Nasal cavity respiratory epithelium epithelial cell of viscerocranial mucosa (primary cell): ENCODE data around the gene RFK. TPM values are rescaled to one million over a fixed set of nuclear protein-coding genes. Genes with fewer than 3 reads are reported as not detected.

ENCODE experiments used
- total RNA-seq: library from RNA; depleted of rRNA; stranded (reverse); fragments of >200 nt; gene quantifications from 2 replicates; pipeline ENCODE4 v1.2.3, GENCODE V29; 2014

Gene RFK
- 24.6 and 39.3 TPM in 2 replicates for total RNA-seq

GRCh38 chr9:76394195-76394959 lies at the start of gene RFK:
TSS of gene RFK (minus strand) at chr9:76394426. CDS start at chr9:76394171, 255 bp downstream.

Other genes starting within 250 kb of the RFK start
- gene GCNT1, start 64.8 kb upstream of the RFK start, total RNA-seq: 2.4 and 27.4 TPM in 2 replicates